ENCODE results near the gene CACNG4.

GRCh38 chr17:66994361-66994760 is 29.9 kb downstream of the CACNG4 start:
- TF ChIP-seq CTCF (IDR thresholded peaks at IDR 0.05) (no peak), POLR2A (IDR thresholded peaks at IDR 0.05) (no peak), EP300 (IDR thresholded peaks at IDR 0.05) (no peak)
